OCI-LY7 (cell line): ENCODE measurements around the gene RIIAD1. TPM values are rescaled to one million over a fixed set of nuclear protein-coding genes. Genes with fewer than 3 reads are reported as not detected.

ENCODE experiments used
- BruUV-seq: library from RNA; stranded (reverse); fragments of 400-500 nt; replicated peaks from 2 replicates; lab custom pipeline; 2021; lab: Mats Ljungman, UMichigan
- CTCF ChIA-PET: fragments of 300-600 bp; sonication (Branson Sonifier 250); formaldehyde crosslinking; loops from one replicate; lab custom pipeline; 2022; ENCODE audit warnings: antibody characterized with exemption; ENCODE audit not compliant: unreplicated experiment; lab: Charles Lee
- POLR2A ChIA-PET: fragments of 300-600 bp; sonication (Branson Sonifier 250); formaldehyde crosslinking; loops from one replicate; lab custom pipeline; 2022; ENCODE audit warnings: antibody characterized with exemption; lab: Charles Lee
- DNase-seq: peaks from one replicate; pipeline ENCODE4 v3.0.0-alpha.2; 2015; ENCODE audit warnings: low spot score
- H2AFZ ChIP-seq: fragments of 200-600 bp; sonication (generic), shearing (Covaris generic); 2 replicates; pipeline ENCODE4 v1.6.1; 2014; ENCODE audit warnings: mild to moderate bottlenecking, antibody characterized with exemption, low read length, moderate library complexity
- H3K27ac ChIP-seq: fragments of 200-600 bp; sonication (generic); 2 replicates; pipeline ENCODE4 v1.5.1; 2014; ENCODE audit warnings: mixed run types, low read depth, mild to moderate bottlenecking, moderate library complexity, low read length, inconsistent platforms; ENCODE audit not compliant: poor library complexity, severe bottlenecking
- H3K36me3 ChIP-seq: fragments of 200-600 bp; sonication (generic); 2 replicates; pipeline ENCODE4 v1.6.1; 2014; ENCODE audit warnings: mild to moderate bottlenecking, antibody characterized with exemption, low read length, moderate library complexity, mixed read lengths; ENCODE audit not compliant: insufficient read depth
- H3K4me1 ChIP-seq: fragments of 200-600 bp; sonication (generic); 2 replicates; pipeline ENCODE4 v1.5.1; 2014; ENCODE audit warnings: mild to moderate bottlenecking, low read length; ENCODE audit not compliant: insufficient read depth, poor library complexity, severe bottlenecking
- H3K4me2 ChIP-seq: fragments of 200-600 bp; sonication (generic); 2 replicates; pipeline ENCODE4 v1.6.1; 2014; ENCODE audit warnings: mild to moderate bottlenecking, low read length
- H3K4me3 ChIP-seq: fragments of 200-600 bp; sonication (generic); 2 replicates; pipeline ENCODE4 v1.5.1; 2014; ENCODE audit warnings: mild to moderate bottlenecking, low read depth, low read length; ENCODE audit not compliant: poor library complexity, severe bottlenecking
- H3K79me2 ChIP-seq: fragments of 200-600 bp; sonication (generic); 2 replicates; pipeline ENCODE4 v1.6.1; 2016; ENCODE audit warnings: low read depth, mild to moderate bottlenecking, low read length, moderate library complexity, mixed read lengths; ENCODE audit not compliant: insufficient read depth
- H3K9me2 ChIP-seq: fragments of 200-600 bp; sonication (generic); 2 replicates; pipeline ENCODE4 v1.6.1; 2016; ENCODE audit warnings: mild to moderate bottlenecking, low read length, mixed read lengths; ENCODE audit not compliant: insufficient read depth
- H3K9me3 ChIP-seq: fragments of 200-600 bp; sonication (generic); 2 replicates; pipeline ENCODE4 v1.6.1; 2014; ENCODE audit warnings: mild to moderate bottlenecking, mixed run types, low read length, mixed read lengths
- H4K20me1 ChIP-seq: fragments of 200-600 bp; sonication (generic); 2 replicates; pipeline ENCODE4 v1.6.1; 2014; ENCODE audit warnings: mild to moderate bottlenecking, antibody characterized with exemption, low read length, moderate library complexity, mixed read lengths; ENCODE audit not compliant: insufficient read depth
- EZH2phosphoT487 ChIP-seq: fragments of 200-600 bp; sonication (generic); IDR thresholded peaks from 2 replicates; pipeline ENCODE4 v1.6.1; 2018; ENCODE audit warnings: low read depth, borderline replicate concordance, mild to moderate bottlenecking, mixed run types, antibody characterized with exemption, low read length, moderate library complexity, mixed read lengths
- intact Hi-C: fragments of 100-400 bp; cut with micrococcal nuclease; formaldehyde crosslinking; loops from one replicate; pipeline ENCODE4 v1.10.0; 2022; ENCODE audit not compliant: unreplicated experiment
- small RNA-seq: library from RNA; depleted of rRNA; stranded (forward); fragments of <200 nt; gene quantifications from one replicate; pipeline ENCODE3, GENCODE V24; 2014
- total RNA-seq, 2 experiments: library from RNA; depleted of rRNA in 1 of 2; stranded (reverse); fragments of >200 nt in 1 of 2; shearing (Covaris generic) in 1 of 2; gene quantifications; 2 replicates each; pipeline ENCODE4 v1.2.3, GENCODE V29; 2014 to 2022
- TF ChIP-seq, protein P1 (sequence below): fragments of 200-600 bp; sonication (generic); conservative IDR thresholded peaks from 2 replicates; pipeline ENCODE4 v1.5.1; 2014; ENCODE audit warnings: mild to moderate bottlenecking, antibody characterized with exemption, low read length, moderate library complexity, mixed read lengths

RIIAD1 gene
- total RNA-seq, 2 experiments from 2014 or later: not detected

DNA sequence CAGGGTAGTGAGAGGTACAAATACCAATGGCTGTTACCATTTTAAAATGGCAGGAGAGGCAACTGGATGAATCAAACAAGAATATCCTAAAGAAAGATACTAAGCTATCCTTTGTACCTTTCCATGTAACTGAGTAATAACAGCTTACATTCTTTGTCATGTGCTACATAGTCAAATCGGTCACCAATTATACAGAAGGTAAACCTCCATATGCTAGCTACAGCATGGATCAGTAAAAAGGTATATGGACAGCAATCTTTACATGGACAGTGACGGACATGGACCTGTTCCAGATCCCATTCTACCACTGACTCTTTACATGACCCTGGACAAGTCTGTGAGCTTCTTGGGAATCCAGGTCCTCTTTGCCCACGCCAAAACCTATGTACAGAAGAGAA lies 55.3 kb downstream of the RIIAD1 start:
- TF ChIP-seq, protein P1, sequence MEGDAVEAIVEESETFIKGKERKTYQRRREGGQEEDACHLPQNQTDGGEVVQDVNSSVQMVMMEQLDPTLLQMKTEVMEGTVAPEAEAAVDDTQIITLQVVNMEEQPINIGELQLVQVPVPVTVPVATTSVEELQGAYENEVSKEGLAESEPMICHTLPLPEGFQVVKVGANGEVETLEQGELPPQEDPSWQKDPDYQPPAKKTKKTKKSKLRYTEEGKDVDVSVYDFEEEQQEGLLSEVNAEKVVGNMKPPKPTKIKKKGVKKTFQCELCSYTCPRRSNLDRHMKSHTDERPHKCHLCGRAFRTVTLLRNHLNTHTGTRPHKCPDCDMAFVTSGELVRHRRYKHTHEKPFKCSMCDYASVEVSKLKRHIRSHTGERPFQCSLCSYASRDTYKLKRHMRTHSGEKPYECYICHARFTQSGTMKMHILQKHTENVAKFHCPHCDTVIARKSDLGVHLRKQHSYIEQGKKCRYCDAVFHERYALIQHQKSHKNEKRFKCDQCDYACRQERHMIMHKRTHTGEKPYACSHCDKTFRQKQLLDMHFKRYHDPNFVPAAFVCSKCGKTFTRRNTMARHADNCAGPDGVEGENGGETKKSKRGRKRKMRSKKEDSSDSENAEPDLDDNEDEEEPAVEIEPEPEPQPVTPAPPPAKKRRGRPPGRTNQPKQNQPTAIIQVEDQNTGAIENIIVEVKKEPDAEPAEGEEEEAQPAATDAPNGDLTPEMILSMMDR: no peak
- H4K20me1 ChIP-seq: no peaks in the 10 kb centered on the region
- H3K9me2 ChIP-seq: no peaks in the 10 kb centered on the region
- H3K4me3 ChIP-seq: no peak overlapping the region
- no peak overlapping the region for H3K27ac ChIP-seq
- H2AFZ ChIP-seq: no peak overlapping the region
- intact Hi-C loops: no loop called here
- no peaks in the 10 kb centered on the region for H3K79me2 ChIP-seq
- ChIA-PET POLR2A (interaction anchor here (0.8 to 3.7 kb wide), 3 partner anchors 13 to 20 kb away, joined by 3 to 13 read pairs (median 3); partner anchors contain the start of gene MRPL9), CTCF (no interaction called here)
- H3K9me3 ChIP-seq: no peaks in the 10 kb centered on the region
- DNase-seq: no peak
- no TSS peak for BruUV-seq
- H3K36me3 ChIP-seq: peaks cover 19% of the 10 kb centered on the region; the same call in 1 of the 2 replicates
- no peak overlapping the region for H3K4me2 ChIP-seq
- peaks cover 11% of the 10 kb centered on the region for H3K4me1 ChIP-seq

DNA sequence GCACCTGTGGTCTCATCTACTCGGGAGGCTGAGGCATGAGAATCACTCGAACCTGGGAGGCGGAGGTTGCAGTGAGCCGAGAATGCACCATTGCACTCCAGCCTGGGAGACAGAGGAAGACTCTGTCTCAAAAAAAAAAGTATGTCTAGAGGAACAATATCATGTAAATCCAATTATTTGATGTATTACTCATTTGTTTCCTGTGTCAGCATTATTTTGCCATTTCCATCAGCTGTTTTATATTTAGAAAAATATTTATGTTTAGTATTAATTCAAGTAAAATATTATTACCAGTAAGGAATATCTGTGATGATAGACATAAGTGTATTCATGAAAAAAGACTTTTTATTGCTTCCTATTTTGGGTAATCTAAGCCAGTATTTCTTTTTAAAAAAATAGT lies 56.0 kb downstream of the RIIAD1 start:
- no peak overlapping the region for H3K4me2 ChIP-seq
- no TSS peak for BruUV-seq
- no peak overlapping the region for H3K27ac ChIP-seq
- DNase-seq: no peak
- H3K9me3 ChIP-seq: no peaks in the 10 kb centered on the region
- POLR2A ChIA-PET: interaction anchor here (0.6 kb wide), 1 partner anchor 32 kb away, joined by 4 read pairs; no protein-coding TSS in a partner anchor
- intact Hi-C loops: no loop called here
- no peaks in the 10 kb centered on the region for H4K20me1 ChIP-seq
- CTCF ChIA-PET: no interaction called here
- H3K36me3 ChIP-seq: peaks cover 19% of the 10 kb centered on the region; the same call in 1 of the 2 replicates
- no peaks in the 10 kb centered on the region for H3K9me2 ChIP-seq
- H3K4me3 ChIP-seq: no peak overlapping the region
- H2AFZ ChIP-seq: no peak overlapping the region
- H3K79me2 ChIP-seq: no peaks in the 10 kb centered on the region
- TF ChIP-seq, protein P1: no peak
- no peak for TF ChIP-seq EZH2phosphoT487
- H3K4me1 ChIP-seq: peaks cover 11% of the 10 kb centered on the region

Small RNAs within 50 kb of the gene (small RNA-seq; reads per million reads assigned to genes)
- not detected for gene RNU6-662P

Other genes starting within 250 kb of the RIIAD1 start
- gene CGN, start 210.1 kb upstream of the RIIAD1 start, total RNA-seq (2014; rRNA removed; shearing (Covaris generic)): 1.7 and 2.5 TPM in 2 replicates
- gene CGN, start 210.1 kb upstream of the RIIAD1 start, total RNA-seq (2022): 5.5 TPM in 2 replicates
- 0.06 TPM in 1 of 2 replicates, not detected in the other for gene TUFT1, start 181.2 kb upstream of the RIIAD1 start, total RNA-seq (2014; rRNA removed; shearing (Covaris generic))
- gene TUFT1, start 181.2 kb upstream of the RIIAD1 start, total RNA-seq (2022): 0.13 TPM in 1 of 2 replicates, not detected in the other
- 13.5 and 16.4 TPM in 2 replicates for gene SNX27, start 109.5 kb upstream of the RIIAD1 start, total RNA-seq (2014; rRNA removed; shearing (Covaris generic))
- 31.6 and 32.0 TPM in 2 replicates for gene SNX27, start 109.5 kb upstream of the RIIAD1 start, total RNA-seq (2022)
- gene CELF3, start 4.7 kb upstream of the RIIAD1 start, total RNA-seq (2014; rRNA removed; shearing (Covaris generic)): not detected in 2 replicates
- not detected in 2 replicates for gene CELF3, start 4.7 kb upstream of the RIIAD1 start, total RNA-seq (2022)
- 98.6 and 101 TPM in 2 replicates for gene MRPL9, start 42.0 kb downstream of the RIIAD1 start, total RNA-seq (2014; rRNA removed; shearing (Covaris generic))
- 99.3 and 107 TPM in 2 replicates for gene MRPL9, start 42.0 kb downstream of the RIIAD1 start, total RNA-seq (2022)
- 7.2 and 10.2 TPM in 2 replicates for gene TDRKH, start 69.0 kb downstream of the RIIAD1 start, total RNA-seq (2014; rRNA removed; shearing (Covaris generic))
- gene TDRKH, start 69.0 kb downstream of the RIIAD1 start, total RNA-seq (2022): 21.1 and 22.8 TPM in 2 replicates
- not detected in 2 replicates for gene LINGO4, start 83.9 kb downstream of the RIIAD1 start, total RNA-seq (2014; rRNA removed; shearing (Covaris generic))
- gene LINGO4, start 83.9 kb downstream of the RIIAD1 start, total RNA-seq (2022): not detected in 2 replicates
- gene RORC, start 110.3 kb downstream of the RIIAD1 start, total RNA-seq (2014; rRNA removed; shearing (Covaris generic)): not detected in 2 replicates
- gene RORC, start 110.3 kb downstream of the RIIAD1 start, total RNA-seq (2022): not detected in 2 replicates
- gene C2CD4D, start 118.3 kb downstream of the RIIAD1 start, total RNA-seq (2014; rRNA removed; shearing (Covaris generic)): not detected in 2 replicates
- not detected in 2 replicates for gene C2CD4D, start 118.3 kb downstream of the RIIAD1 start, total RNA-seq (2022)
- gene THEM5, start 132.2 kb downstream of the RIIAD1 start, total RNA-seq (2014; rRNA removed; shearing (Covaris generic)): not detected in 2 replicates
- gene THEM5, start 132.2 kb downstream of the RIIAD1 start, total RNA-seq (2022): not detected in 2 replicates
- gene THEM4, start 188.0 kb downstream of the RIIAD1 start, total RNA-seq (2014; rRNA removed; shearing (Covaris generic)): 7.2 TPM in 2 replicates
- gene THEM4, start 188.0 kb downstream of the RIIAD1 start, total RNA-seq (2022): 21.5 and 23.3 TPM in 2 replicates